ENCODE results near the gene EIF3L.

- no peak for TF ChIP-seq SRF (IDR thresholded peaks at IDR 0.05; ENCODE audit: low read depth in 2 of 2, low read length in 2 of 2)
- TF ChIP-seq ETV6 (conservative IDR thresholded peaks at IDR 0.05 in 1 of 2, IDR thresholded peaks at IDR 0.05 in 1 of 2; ENCODE audit: borderline replicate concordance in 1 of 2, low read depth in 1 of 2): no peak
- TF ChIP-seq CTCF (IDR thresholded peaks at IDR 0.05 in 2 of 3, conservative IDR thresholded peaks at IDR 0.05 in 1 of 3; ENCODE audit: control insufficient read depth in 2 of 3, extremely low read depth in 1 of 3, insufficient read depth in 1 of 3, low read depth in 3 of 3, low read length in 3 of 3): no peak
- TF ChIP-seq E2F4 (IDR thresholded peaks at IDR 0.05; ENCODE audit: low read depth, low read length): no peak
Observed at GRCh38 chr22:37907036-37907954, 58.1 kb downstream of the EIF3L start.
